ENCODE data around the gene EXOC4.

DNA sequence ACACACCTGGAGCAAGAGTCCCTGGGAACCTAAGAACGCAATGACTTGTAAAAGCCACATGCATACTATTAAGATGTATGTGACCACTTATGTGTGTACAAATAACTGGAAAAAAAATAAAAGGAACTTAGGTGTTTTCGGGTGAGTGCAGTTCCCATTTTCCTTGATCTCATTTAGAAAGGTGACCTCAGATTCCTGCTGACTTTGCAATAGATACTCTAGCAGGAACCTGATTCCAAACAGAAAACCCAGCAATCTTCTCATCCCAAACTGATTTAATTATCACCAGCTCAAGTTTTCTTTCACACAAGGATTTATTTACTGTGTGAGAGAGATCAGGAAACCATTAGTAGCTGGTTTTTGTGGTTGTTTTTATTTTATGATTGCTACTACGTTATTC is 817.8 kb downstream of the EXOC4 start:
- TF ChIP-seq EZH2 (IDR thresholded peaks at IDR 0.05; ENCODE audit: insufficient read depth, poor library complexity, severe bottlenecking) (no peak), EZH2phosphoT487 (IDR thresholded peaks at IDR 0.05; ENCODE audit: insufficient read depth, low read depth) (no peak)
